Brain pericyte (primary cell): ENCODE measurements around the gene SP8.

Source experiments
- DNase-seq: peaks from one replicate; pipeline ENCODE4 v3.0.0-alpha.2; 2012; ENCODE audit warnings: low read depth, low spot score

Gene SP8

GRCh38 chr7:20754001-20754400 is 32.7 kb downstream of the SP8 start:
- DNase-seq, result no peak

DNA sequence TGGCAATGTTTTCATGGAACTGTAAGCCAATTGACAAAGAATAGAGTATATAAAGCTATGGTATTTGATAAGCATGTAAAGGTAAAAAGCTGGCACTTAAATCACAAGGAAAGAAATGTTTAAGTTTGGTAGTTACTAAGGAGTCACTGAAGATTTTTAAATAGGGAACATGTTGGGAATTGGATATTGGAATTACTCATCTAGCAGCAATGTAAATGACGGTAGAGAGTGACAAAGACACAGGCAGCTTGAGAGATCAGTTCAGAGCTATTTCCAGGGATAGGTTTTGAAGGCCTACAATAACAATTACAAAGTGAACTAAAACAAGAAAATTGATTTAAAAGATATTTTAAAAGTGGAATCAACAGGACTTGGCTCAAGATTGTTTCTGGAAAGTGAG is 36.8 kb downstream of the SP8 start:
- no peak for DNase-seq

DNA sequence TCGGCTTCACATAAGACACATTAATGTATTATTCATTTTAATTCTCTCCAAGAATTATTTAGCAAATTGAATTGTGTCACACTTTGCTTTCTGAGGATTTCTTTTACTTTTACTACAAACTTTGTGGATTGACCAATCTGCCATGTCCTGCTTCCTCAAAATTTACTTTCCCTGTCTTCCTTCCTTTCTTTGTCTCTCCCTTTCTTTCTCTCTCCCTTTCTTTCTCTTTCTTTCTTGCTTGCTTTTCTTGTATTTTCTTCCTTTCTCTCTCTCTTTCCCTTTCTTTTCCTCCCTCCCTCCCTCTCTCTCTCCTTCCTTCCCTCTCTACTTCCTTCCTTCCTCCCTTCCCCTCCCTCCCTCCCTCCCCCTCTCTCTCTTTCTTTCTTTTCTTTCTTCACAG is 37.8 kb downstream of the SP8 start:
- no peak for DNase-seq

GRCh38 chr7:20747001-20747400 is 39.7 kb downstream of the SP8 start:
- no peak for DNase-seq

GRCh38 chr7:20745702-20746101 is 41.0 kb downstream of the SP8 start:
- DNase-seq, result no peak

GRCh38 chr7:20744954-20745446 is 41.7 kb downstream of the SP8 start:
- DNase-seq, result no peak

DNA sequence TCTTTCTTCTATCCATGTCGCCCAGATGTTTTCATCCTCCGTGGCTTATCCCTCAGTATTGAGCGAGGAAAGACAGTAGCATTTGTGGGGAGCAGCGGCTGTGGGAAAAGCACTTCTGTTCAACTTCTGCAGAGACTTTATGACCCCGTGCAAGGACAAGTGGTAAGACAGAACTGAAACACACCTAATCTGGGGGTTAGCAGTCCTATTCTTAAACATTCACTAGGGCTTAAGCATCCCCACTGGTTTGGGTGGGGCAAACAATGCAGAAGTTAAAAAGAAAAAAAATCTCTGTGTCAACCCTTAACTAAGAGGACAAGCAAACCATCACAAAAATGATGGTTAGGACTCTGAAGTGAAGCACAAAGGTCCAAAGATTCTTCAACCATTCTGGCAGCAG is 43.8 kb downstream of the SP8 start:
- DNase-seq, result no peak

- no peak for DNase-seq
These were observed 44.9 kb downstream of the SP8 start for GRCh38 chr7:20741801-20742200.

DNA sequence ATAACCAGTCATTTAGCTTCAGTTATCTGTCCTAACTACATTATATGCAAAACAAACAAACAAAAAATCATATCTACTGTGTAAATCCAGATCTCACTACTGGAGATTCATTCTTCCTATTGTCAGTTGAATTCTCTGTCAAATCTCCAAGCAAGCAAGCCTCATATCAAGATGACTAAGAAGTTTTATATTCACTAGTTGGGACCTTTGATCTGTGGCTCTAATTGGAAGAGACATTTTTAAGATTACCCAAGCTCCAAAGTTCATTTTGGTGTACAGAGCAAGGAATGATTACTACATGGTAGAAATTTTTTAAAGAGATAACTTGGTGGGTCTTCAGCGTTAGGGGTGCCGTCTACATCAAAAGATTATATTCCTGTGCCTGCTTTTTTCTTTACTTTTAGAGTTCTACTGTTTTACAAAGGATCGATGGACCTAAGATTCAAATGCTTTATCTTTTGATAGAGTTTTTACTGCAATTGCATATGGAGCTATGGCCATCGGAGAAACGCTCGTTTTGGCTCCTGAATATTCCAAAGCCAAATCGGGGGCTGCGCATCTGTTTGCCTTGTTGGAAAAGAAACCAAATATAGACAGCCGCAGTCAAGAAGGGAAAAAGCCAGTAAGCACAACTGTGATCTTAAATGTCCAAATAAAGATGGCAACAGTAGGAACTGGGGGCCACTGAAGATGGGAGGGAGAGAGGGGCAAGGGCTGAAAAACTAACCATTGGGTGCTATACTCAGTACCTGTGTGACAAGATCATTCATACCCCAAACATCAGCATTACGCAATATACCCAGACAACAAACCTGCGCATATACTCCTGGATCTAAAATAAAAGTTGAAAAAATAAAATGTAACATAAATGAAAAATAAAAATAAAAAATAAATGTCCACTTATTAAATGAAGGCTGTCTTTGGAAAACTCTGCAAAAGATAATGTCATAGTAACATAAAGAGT is 47.9 kb downstream of the SP8 start:
- DNase-seq, result no peak

GRCh38 chr7:20737840-20738448 is 48.7 kb downstream of the SP8 start:
- no peak for DNase-seq

- DNase-seq, result no peak
These were observed 51.2 kb downstream of the SP8 start for GRCh38 chr7:20735346-20736065.
